Trophoblast cell (in vitro differentiated cells and primary cell): Measurements from ENCODE around the gene KRT40. TPM values are rescaled to one million over a fixed set of nuclear protein-coding genes. Genes with fewer than 3 reads are reported as not detected.
A peak's percentile ranks its signal among the peaks of the same experiment; 100 is the strongest.

Experiments
- DNase-seq, 2 donors: peaks; one replicate each; pipeline ENCODE4 v3.0.0-alpha.2; 2016
- H2AFZ ChIP-seq: 2 replicates; pipeline ENCODE4 v1.6.1; 2013; ENCODE audit warnings: low read length, moderate library complexity, mild to moderate bottlenecking; ENCODE audit not compliant: insufficient read depth, poor library complexity
- H2AK5ac ChIP-seq: 2 replicates; pipeline ENCODE4 v1.6.1; 2013; ENCODE audit warnings: mild to moderate bottlenecking, low read length
- H2BK120ac ChIP-seq: 2 replicates; pipeline ENCODE4 v1.6.1; 2013; ENCODE audit warnings: low read length, mild to moderate bottlenecking, moderate library complexity; ENCODE audit not compliant: insufficient read depth, poor library complexity
- H2BK12ac ChIP-seq: 2 replicates; pipeline ENCODE4 v1.6.1; 2013; ENCODE audit warnings: mild to moderate bottlenecking, low read length, moderate library complexity
- H2BK5ac ChIP-seq: 2 replicates; pipeline ENCODE4 v1.6.1; 2013; ENCODE audit warnings: low read length, low read depth, moderate library complexity, mild to moderate bottlenecking; ENCODE audit not compliant: poor library complexity
- H3K14ac ChIP-seq: 2 replicates; pipeline ENCODE4 v1.6.1; 2013; ENCODE audit warnings: mild to moderate bottlenecking, low read length
- H3K18ac ChIP-seq: 2 replicates; pipeline ENCODE4 v1.6.1; 2013; ENCODE audit warnings: mild to moderate bottlenecking, low read length
- H3K23ac ChIP-seq: 2 replicates; pipeline ENCODE4 v1.6.1; 2013; ENCODE audit warnings: low read length
- H3K27ac ChIP-seq: 2 replicates; pipeline ENCODE4 v1.5.1; 2013; ENCODE audit warnings: low read depth, mild to moderate bottlenecking, inconsistent platforms, low read length, moderate library complexity
- H3K27me3 ChIP-seq: 2 replicates; pipeline ENCODE4 v1.6.1; 2013; ENCODE audit warnings: inconsistent platforms, mild to moderate bottlenecking, low read length, moderate library complexity; ENCODE audit not compliant: insufficient read depth
- H3K36me3 ChIP-seq, 2 experiments: 1 replicate in 1 of 2; 2 replicates in 1 of 2; pipeline ENCODE4 v1.6.1; 2013; ENCODE audit warnings: low read length in 2 of 2, mild to moderate bottlenecking in 2 of 2, moderate library complexity in 1 of 2; ENCODE audit not compliant: insufficient read depth in 2 of 2, control insufficient read depth in 1 of 2
- H3K4ac ChIP-seq: 2 replicates; pipeline ENCODE4 v1.6.1; 2013; ENCODE audit warnings: low read depth, mild to moderate bottlenecking, low read length, moderate library complexity
- H3K4me1 ChIP-seq, 2 experiments: 1 replicate in 1 of 2; 2 replicates in 1 of 2; pipeline ENCODE4 v1.6.1; 2013; ENCODE audit warnings: low read length in 2 of 2, mild to moderate bottlenecking in 2 of 2, moderate library complexity in 1 of 2; ENCODE audit not compliant: insufficient read depth in 2 of 2, control insufficient read depth in 1 of 2
- H3K4me2 ChIP-seq: 2 replicates; pipeline ENCODE4 v1.6.1; 2013; ENCODE audit warnings: inconsistent platforms, mild to moderate bottlenecking, low read length, moderate library complexity
- H3K4me3 ChIP-seq: 2 replicates; pipeline ENCODE4 v1.5.1; 2013; ENCODE audit warnings: mild to moderate bottlenecking, low read depth, low read length, inconsistent platforms
- H3K79me1 ChIP-seq: one replicate; pipeline ENCODE4 v1.6.1; 2013; ENCODE audit warnings: low read length
- H3K79me2 ChIP-seq: 2 replicates; pipeline ENCODE4 v1.6.1; 2013; ENCODE audit warnings: low read length, mild to moderate bottlenecking; ENCODE audit not compliant: control insufficient read depth, insufficient read depth, poor library complexity
- H3K9ac ChIP-seq: 2 replicates; pipeline ENCODE4 v1.6.1; 2013; ENCODE audit warnings: mild to moderate bottlenecking, low read length
- H3K9me3 ChIP-seq: 2 replicates; pipeline ENCODE4 v1.6.1; 2013; ENCODE audit warnings: low read depth, mild to moderate bottlenecking, control low read depth, inconsistent platforms, low read length; ENCODE audit not compliant: insufficient read depth
- H4K12ac ChIP-seq: 2 replicates; pipeline ENCODE4 v1.6.1; 2013; ENCODE audit warnings: low read depth, mild to moderate bottlenecking, low read length, moderate library complexity
- H4K8ac ChIP-seq: 2 replicates; pipeline ENCODE4 v1.6.1; 2013; ENCODE audit warnings: low read depth, mild to moderate bottlenecking, low read length, moderate library complexity
- H4K91ac ChIP-seq: one replicate; pipeline ENCODE4 v1.6.1; 2013; ENCODE audit warnings: low read depth, mild to moderate bottlenecking, low read length, moderate library complexity
- WGBS: extraction: QIAGEN DNeasy Blood & Tissue Kit; methylation state at CpG from one replicate; pipeline ENCODE4 v1.1.7; 2013; ENCODE audit warnings: missing lambda C conversion rate; ENCODE audit not compliant: insufficient read length, insufficient coverage; ENCODE audit errors: extremely low coverage; 5-methylcytosine and 5-hydroxymethylcytosine counted together
- polyA plus RNA-seq: library from polyadenylated mRNA; stranded (reverse); fragments of 200-250 nt; gene quantifications from 2 replicates; pipeline ENCODE4 v1.2.3, GENCODE V29; 2013

KRT40 gene
- polyA plus RNA-seq = not detected in 2 replicates

GRCh38 chr17:40984226-40984625, at the start of gene KRT40:
TSS of gene KRT40 (minus strand) at chr17:40984326. CDS start at chr17:40984273, 53 bp downstream.
- Histone ChIP-seq H3K23ac (no peak within 1 kb of the TSS), H4K91ac (no peak within 1 kb of the TSS), H2BK5ac (no peak within 1 kb of the TSS), H3K27me3 (no peaks in the 10 kb centered on the region), H3K4me2 (no peak within 1 kb of the TSS), H3K79me1 (no peaks in the 10 kb centered on the region), H4K8ac (no peak within 1 kb of the TSS), H3K36me3 (no peaks in the 10 kb centered on the region), H3K4me3 (no peak within 1 kb of the TSS), H3K4me1 (peaks cover 6 to 9% of the 10 kb centered on the region in 2 experiments), H3K4ac (no peak within 1 kb of the TSS), H3K14ac (no peak within 1 kb of the TSS), H2AFZ (no peak within 1 kb of the TSS), H2BK120ac (no peak within 1 kb of the TSS), H2AK5ac (no peak within 1 kb of the TSS), H4K12ac (no peak within 1 kb of the TSS), H2BK12ac (no peak within 1 kb of the TSS), H3K18ac (no peak within 1 kb of the TSS), H3K27ac (no peak within 1 kb of the TSS), H3K9me3 (no peaks in the 10 kb centered on the region), H3K9ac (no peak within 1 kb of the TSS), H3K79me2 (no peaks in the 10 kb centered on the region)
- DNase-seq = no peak
- WGBS = no CpG with 5 or more reads among the region's 3 CpGs

DNA sequence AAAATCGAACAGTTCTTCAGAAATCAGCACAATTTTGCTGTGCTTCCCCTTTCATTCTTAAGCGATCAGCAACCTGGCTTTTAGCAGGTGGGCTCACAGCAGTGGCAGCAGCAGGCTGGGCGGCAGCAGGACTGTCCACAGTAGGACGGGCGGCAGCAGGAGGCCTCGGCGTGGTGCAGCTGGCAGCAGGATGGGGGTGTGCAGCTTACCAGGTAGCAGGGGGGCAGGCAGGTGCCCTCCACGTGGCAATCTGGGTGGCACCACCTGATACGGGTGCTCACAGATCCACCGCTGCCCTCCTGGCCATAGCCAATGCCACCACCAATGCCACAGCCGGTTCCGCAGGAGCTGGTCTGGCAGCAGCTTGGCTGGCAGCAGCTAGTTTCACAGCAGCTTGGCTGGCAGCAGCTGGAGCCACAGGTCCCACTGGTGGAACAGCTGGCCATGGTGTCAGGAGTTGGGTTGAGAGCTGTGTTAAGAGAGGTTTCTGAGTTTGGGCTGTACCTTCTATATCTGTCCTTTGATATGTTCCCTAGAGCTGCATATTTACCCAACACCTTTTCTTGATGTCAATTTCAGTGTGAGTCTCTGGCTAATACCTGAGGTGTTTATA, 45.6 kb upstream of the KRT40 start, which contains the start of gene KRTAP1-4:
KRTAP1-4 (minus strand) TSS at position 563 of the 613 bp plus-strand sequence; CDS start at position 446, 117 bp downstream.
- Histone ChIP-seq H4K91ac (no peak within 1 kb of the TSS), H3K23ac (no peak within 1 kb of the TSS), H4K8ac (no peak within 1 kb of the TSS), H3K14ac (no peak within 1 kb of the TSS), H3K9me3 (no peaks in the 10 kb centered on the region), H3K4me2 (no peak within 1 kb of the TSS), H2AK5ac (no peak within 1 kb of the TSS), H3K4me1 (no peaks in the 10 kb centered on the region), H3K18ac (no peak within 1 kb of the TSS), H2BK120ac (no peak within 1 kb of the TSS), H3K27me3 (no peaks in the 10 kb centered on the region), H4K12ac (no peak within 1 kb of the TSS), H2BK12ac (no peak within 1 kb of the TSS), H3K4ac (no peak within 1 kb of the TSS), H3K36me3 (no peaks in the 10 kb centered on the region), H3K79me1 (no peaks in the 10 kb centered on the region), H3K4me3 (no peak within 1 kb of the TSS), H3K9ac (no peak within 1 kb of the TSS), H2AFZ (no peak within 1 kb of the TSS), H3K27ac (no peak within 1 kb of the TSS), H2BK5ac (no peak within 1 kb of the TSS), H3K79me2 (no peaks in the 10 kb centered on the region)
- no peak for DNase-seq
- WGBS = no CpG with 5 or more reads among the region's 12 CpGs

GRCh38 chr17:41026715-41027471, 42.8 kb upstream of the KRT40 start, which contains the start of gene KRTAP1-5:
TSS of gene KRTAP1-5 (minus strand) at chr17:41027208. CDS start at chr17:41027155, 53 bp downstream.
- H3K9ac ChIP-seq = no peak within 1 kb of the TSS
- no peak within 1 kb of the TSS for H3K23ac ChIP-seq
- H2AFZ ChIP-seq = no peak within 1 kb of the TSS
- H3K79me2 ChIP-seq = no peaks in the 10 kb centered on the region
- no peaks in the 10 kb centered on the region for H3K9me3 ChIP-seq
- peak in 1 of 2 donors; percentile 31 for DNase-seq
- no peak within 1 kb of the TSS for H3K4ac ChIP-seq
- no peak within 1 kb of the TSS for H4K91ac ChIP-seq
- H3K27ac ChIP-seq = no peak within 1 kb of the TSS
- H3K4me1 ChIP-seq = no peaks in the 10 kb centered on the region
- H4K8ac ChIP-seq = no peak within 1 kb of the TSS
- H2BK5ac ChIP-seq = no peak within 1 kb of the TSS
- no peak within 1 kb of the TSS for H2AK5ac ChIP-seq
- no peak within 1 kb of the TSS for H3K18ac ChIP-seq
- H3K79me1 ChIP-seq = no peaks in the 10 kb centered on the region
- no peak within 1 kb of the TSS for H3K14ac ChIP-seq
- H3K27me3 ChIP-seq = no peaks in the 10 kb centered on the region
- H3K36me3 ChIP-seq = no peaks in the 10 kb centered on the region
- no peak within 1 kb of the TSS for H3K4me3 ChIP-seq
- no peak within 1 kb of the TSS for H2BK120ac ChIP-seq
- H3K4me2 ChIP-seq = no peak within 1 kb of the TSS
- no CpG with 5 or more reads among the region's 9 CpGs for whole genome bisulfite sequencing
- no peak within 1 kb of the TSS for H4K12ac ChIP-seq
- no peak within 1 kb of the TSS for H2BK12ac ChIP-seq

- Histone ChIP-seq H2BK120ac (no peak overlapping the region), H3K4me3 (no peak overlapping the region), H2AFZ (no peak overlapping the region), H2AK5ac (no peak overlapping the region), H3K27ac (no peak overlapping the region), H3K18ac (no peak overlapping the region), H3K79me1 (no peaks in the 10 kb centered on the region), H3K4me1 (no peaks in the 10 kb centered on the region), H2BK5ac (no peak overlapping the region), H3K36me3 (no peaks in the 10 kb centered on the region), H3K4ac (no peak overlapping the region), H4K91ac (no peak overlapping the region), H3K4me2 (no peak overlapping the region), H4K12ac (no peak overlapping the region), H3K14ac (no peak overlapping the region), H3K9ac (no peak overlapping the region), H3K9me3 (no peaks in the 10 kb centered on the region), H3K23ac (no peak overlapping the region), H2BK12ac (no peak overlapping the region), H4K8ac (no peak overlapping the region), H3K79me2 (no peaks in the 10 kb centered on the region), H3K27me3 (no peaks in the 10 kb centered on the region)
- DNase-seq = no peak
- 100% methylated on average over 2 of the region's 3 CpGs for WGBS
These were observed 40.6 kb upstream of the KRT40 start for GRCh38 chr17:41024697-41025096.
